Osteocyte (in vitro differentiated cells): Measurements from ENCODE around the gene FREM2. TPM values are rescaled to one million over a fixed set of nuclear protein-coding genes. Genes with fewer than 3 reads are reported as not detected.

Source experiments
- DNase-seq: peaks from one replicate; pipeline ENCODE4 v3.0.0; 2021; ENCODE audit warnings: mixed read lengths; ENCODE audit not compliant: unreplicated experiment; ENCODE audit errors: extremely low spot score
- H3K27ac Mint-ChIP-seq: one replicate; pipeline ENCODE4 v1.8.0; 2021; ENCODE audit warnings: mild to moderate bottlenecking, mixed read lengths; ENCODE audit not compliant: unreplicated experiment
- H3K27me3 Mint-ChIP-seq: one replicate; pipeline ENCODE4 v1.8.0; 2021; ENCODE audit warnings: mixed read lengths; ENCODE audit not compliant: unreplicated experiment
- H3K36me3 Mint-ChIP-seq: one replicate; pipeline ENCODE4 v1.8.0; 2021; ENCODE audit warnings: mixed read lengths; ENCODE audit not compliant: unreplicated experiment
- H3K4me1 Mint-ChIP-seq: one replicate; pipeline ENCODE4 v1.8.0; 2021; ENCODE audit warnings: mixed read lengths; ENCODE audit not compliant: unreplicated experiment
- H3K4me3 Mint-ChIP-seq: one replicate; pipeline ENCODE4 v1.8.0; 2021; ENCODE audit warnings: mild to moderate bottlenecking, moderate library complexity, mixed read lengths; ENCODE audit not compliant: unreplicated experiment
- H3K9me3 Mint-ChIP-seq: one replicate; pipeline ENCODE4 v1.8.0; 2021; ENCODE audit warnings: mixed read lengths; ENCODE audit not compliant: unreplicated experiment
- CTCF ChIP-seq: fragments of 200-600 bp; sonication (generic); IDR thresholded peaks from 2 replicates; pipeline ENCODE4 v1.5.0; 2021; ENCODE audit warnings: antibody characterized with exemption, mild to moderate bottlenecking, moderate library complexity
- total RNA-seq: library from RNA; stranded (reverse); gene quantifications from 2 replicates; pipeline ENCODE4 v1.2.1, GENCODE V29; 2021

Gene FREM2
- total RNA-seq, 1 donor from 2014 or later, result 0.30 TPM

GRCh38 chr13:38671980-38672379 is 14.9 kb upstream of the FREM2 start:
- no peaks in the 10 kb centered on the region for H3K36me3 Mint-ChIP-seq
- H3K4me1 Mint-ChIP-seq, result no peaks in the 10 kb centered on the region
- DNase-seq, result no peak
- H3K9me3 Mint-ChIP-seq, result no peaks in the 10 kb centered on the region
- no peak overlapping the region for H3K4me3 Mint-ChIP-seq
- H3K27ac Mint-ChIP-seq, result no peak overlapping the region
- H3K27me3 Mint-ChIP-seq, result peaks cover 16% of the 10 kb centered on the region
- TF ChIP-seq CTCF, result no peak

- H3K4me1 Mint-ChIP-seq, result no peaks in the 10 kb centered on the region
- H3K27ac Mint-ChIP-seq, result no peak overlapping the region
- no peaks in the 10 kb centered on the region for H3K9me3 Mint-ChIP-seq
Observed at GRCh38 chr13:38674208-38674607, 12.7 kb upstream of the FREM2 start.

DNA sequence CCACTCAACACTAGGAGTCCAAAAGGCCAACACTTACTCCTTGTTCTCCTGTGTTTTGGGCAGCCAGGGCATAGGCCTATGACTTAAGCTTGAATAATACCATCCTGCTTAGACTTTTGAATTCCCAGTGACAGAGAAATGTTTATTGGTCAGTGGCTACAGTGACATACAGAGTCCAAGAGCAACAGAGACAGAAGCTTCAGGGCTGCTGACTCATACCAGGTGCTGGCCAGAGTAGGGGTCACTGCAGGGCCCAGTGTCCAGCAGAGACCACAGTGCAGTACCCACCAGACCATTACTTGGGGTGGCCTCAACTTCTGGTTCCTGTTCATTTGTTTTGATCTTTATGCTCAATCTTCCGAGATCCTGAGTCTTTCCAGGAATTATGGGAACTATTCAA is 6.0 kb upstream of the FREM2 start:
- no peak for DNase-seq
- Mint-ChIP-seq H3K27ac (no peak overlapping the region), H3K4me3 (no peak overlapping the region), H3K27me3 (peaks cover 24% of the 10 kb centered on the region), H3K4me1 (peaks cover 3% of the 10 kb centered on the region), H3K9me3 (no peaks in the 10 kb centered on the region), H3K36me3 (no peaks in the 10 kb centered on the region)
- no peak for TF ChIP-seq CTCF

More at GRCh38 chr13:38674208-38674607, 12.7 kb upstream of the FREM2 start:
- H3K36me3 Mint-ChIP-seq, result no peaks in the 10 kb centered on the region
- H3K27me3 Mint-ChIP-seq, result peaks cover 22% of the 10 kb centered on the region
- H3K4me3 Mint-ChIP-seq, result no peak overlapping the region
- no peak for TF ChIP-seq CTCF
- DNase-seq, result no peak

- no peaks in the 10 kb centered on the region for H3K9me3 Mint-ChIP-seq
- peaks cover 31% of the 10 kb centered on the region for H3K27me3 Mint-ChIP-seq
- no peak overlapping the region for H3K27ac Mint-ChIP-seq
- no peak for TF ChIP-seq CTCF
- DNase-seq, result no peak
- peaks cover 16% of the 10 kb centered on the region for H3K4me1 Mint-ChIP-seq
- no peak overlapping the region for H3K4me3 Mint-ChIP-seq
- H3K36me3 Mint-ChIP-seq, result no peaks in the 10 kb centered on the region
Observed at GRCh38 chr13:38684714-38685113, 2.2 kb upstream of the FREM2 start.

GRCh38 chr13:38685431-38685830 is 1.4 kb upstream of the FREM2 start:
- H3K27ac Mint-ChIP-seq, result no peak overlapping the region

More at GRCh38 chr13:38685431-38685830, 1.4 kb upstream of the FREM2 start:
- DNase-seq, result no peak
- H3K9me3 Mint-ChIP-seq, result no peaks in the 10 kb centered on the region
- peaks cover 31% of the 10 kb centered on the region for H3K27me3 Mint-ChIP-seq
- no peak overlapping the region for H3K4me3 Mint-ChIP-seq
- TF ChIP-seq CTCF, result no peak
- no peaks in the 10 kb centered on the region for H3K36me3 Mint-ChIP-seq
- peaks cover 16% of the 10 kb centered on the region for H3K4me1 Mint-ChIP-seq
